HG02678 (cell line): ENCODE data around the gene AHRR.

Experiments
- ATAC-seq: cut with Tn5 transposase; IDR thresholded peaks from one replicate; pipeline ENCODE4 v1.9.1; 2021; ENCODE audit warnings: mild to moderate bottlenecking, moderate library complexity; ENCODE audit not compliant: unreplicated experiment

The AHRR gene

GRCh38 chr5:453725-454481, 132.4 kb downstream of the AHRR start:
- no peak for ATAC-seq

GRCh38 chr5:454936-455335, 133.4 kb downstream of the AHRR start:
- ATAC-seq = no peak

GRCh38 chr5:455806-456205, 134.3 kb downstream of the AHRR start:
- no peak for ATAC-seq

GRCh38 chr5:456351-457194, 135.1 kb downstream of the AHRR start:
- ATAC-seq = no peak

- ATAC-seq = no peak
These were observed 135.9 kb downstream of the AHRR start for GRCh38 chr5:457195-457961.

GRCh38 chr5:458547-459353, 137.2 kb downstream of the AHRR start:
- no peak for ATAC-seq

- ATAC-seq = no peak
These were observed 138.2 kb downstream of the AHRR start for GRCh38 chr5:459562-460272.

- no peak for ATAC-seq
These were observed 138.7 kb downstream of the AHRR start for GRCh38 chr5:460273-460625.

GRCh38 chr5:462051-462481, 140.6 kb downstream of the AHRR start:
- ATAC-seq = no peak

- no peak for ATAC-seq
These were observed 141.8 kb downstream of the AHRR start for GRCh38 chr5:463301-463700.

- no peak for ATAC-seq
These were observed 142.4 kb downstream of the AHRR start for GRCh38 chr5:463952-464351.

- no peak for ATAC-seq
These were observed 142.9 kb downstream of the AHRR start for GRCh38 chr5:464446-464842.

GRCh38 chr5:464843-465590, 143.5 kb downstream of the AHRR start:
- ATAC-seq = no peak

GRCh38 chr5:465591-466403, 144.3 kb downstream of the AHRR start:
- ATAC-seq = no peak

- ATAC-seq = no peak
These were observed 145.3 kb downstream of the AHRR start for GRCh38 chr5:466661-467310.

GRCh38 chr5:468401-468800, 146.9 kb downstream of the AHRR start:
- ATAC-seq = no peak

GRCh38 chr5:469752-470483, 148.4 kb downstream of the AHRR start:
- ATAC-seq = no peak
